Loucy (cell line): ENCODE data around the gene NREP.
"Not testable (repeated sequence)": the region's sequence is repeated elsewhere in the genome, so short reads cannot be mapped to it uniquely, and the experiment has no call there.

ENCODE experiments used
- EZH2phosphoT487 ChIP-seq: fragments of 200-600 bp; IDR thresholded peaks from 2 replicates; pipeline ENCODE4 v1.6.1; 2018; ENCODE audit warnings: antibody characterized with exemption, mild to moderate bottlenecking, moderate library complexity, borderline replicate concordance
- TF ChIP-seq, protein P1 (sequence below): fragments of 200-600 bp; sonication (generic); conservative IDR thresholded peaks from 2 replicates; pipeline ENCODE4 v1.5.1; 2014; ENCODE audit warnings: mild to moderate bottlenecking, antibody characterized with exemption, low read length

DNA sequence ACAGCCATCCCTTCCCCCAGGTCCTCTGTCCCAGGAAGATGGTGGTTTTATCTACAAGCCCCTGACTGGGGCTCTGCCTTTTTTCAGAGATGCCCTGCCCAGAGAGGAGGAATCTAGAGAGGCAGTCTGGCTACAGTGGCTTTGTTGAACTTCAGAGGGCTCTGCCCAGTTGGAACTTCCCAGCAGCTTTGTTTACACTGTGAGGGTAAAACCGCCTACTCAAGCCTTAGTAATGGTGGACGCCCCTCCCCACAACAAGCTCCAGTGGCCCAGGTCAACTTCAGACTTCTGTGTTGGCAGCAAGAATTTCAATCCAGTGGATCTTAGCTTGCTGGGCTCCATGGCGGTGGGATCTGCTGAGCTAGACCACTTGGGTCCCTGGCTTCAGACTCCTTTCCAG is 40.2 kb downstream of the NREP start:
- TF ChIP-seq, protein P1, sequence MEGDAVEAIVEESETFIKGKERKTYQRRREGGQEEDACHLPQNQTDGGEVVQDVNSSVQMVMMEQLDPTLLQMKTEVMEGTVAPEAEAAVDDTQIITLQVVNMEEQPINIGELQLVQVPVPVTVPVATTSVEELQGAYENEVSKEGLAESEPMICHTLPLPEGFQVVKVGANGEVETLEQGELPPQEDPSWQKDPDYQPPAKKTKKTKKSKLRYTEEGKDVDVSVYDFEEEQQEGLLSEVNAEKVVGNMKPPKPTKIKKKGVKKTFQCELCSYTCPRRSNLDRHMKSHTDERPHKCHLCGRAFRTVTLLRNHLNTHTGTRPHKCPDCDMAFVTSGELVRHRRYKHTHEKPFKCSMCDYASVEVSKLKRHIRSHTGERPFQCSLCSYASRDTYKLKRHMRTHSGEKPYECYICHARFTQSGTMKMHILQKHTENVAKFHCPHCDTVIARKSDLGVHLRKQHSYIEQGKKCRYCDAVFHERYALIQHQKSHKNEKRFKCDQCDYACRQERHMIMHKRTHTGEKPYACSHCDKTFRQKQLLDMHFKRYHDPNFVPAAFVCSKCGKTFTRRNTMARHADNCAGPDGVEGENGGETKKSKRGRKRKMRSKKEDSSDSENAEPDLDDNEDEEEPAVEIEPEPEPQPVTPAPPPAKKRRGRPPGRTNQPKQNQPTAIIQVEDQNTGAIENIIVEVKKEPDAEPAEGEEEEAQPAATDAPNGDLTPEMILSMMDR: not testable (repeated sequence)
- TF ChIP-seq EZH2phosphoT487: not testable (repeated sequence)
